22Rv1 (cell line): ENCODE measurements around the gene PTPRR.
A peak's percentile ranks its signal among the peaks of the same experiment; 100 is the strongest.

Source experiments
- CTCF ChIP-seq: fragments of 450-650 bp; IDR thresholded peaks from 2 replicates; pipeline ENCODE4 v1.5.1; 2017; ENCODE audit warnings: mild to moderate bottlenecking
- ZFX ChIP-seq: fragments of 450-650 bp; IDR thresholded peaks from 2 replicates; pipeline ENCODE4 v1.6.1; 2017; ENCODE audit warnings: antibody characterized with exemption, borderline replicate concordance

GRCh38 chr12:70719672-70720420 is 200.7 kb downstream of the PTPRR start:
- peak; percentile 97 for TF ChIP-seq CTCF
- no peak for TF ChIP-seq ZFX
